Kidney tubule cell (primary cell): ENCODE results near the gene TLE1.

Source experiments
- DNase-seq: peaks from one replicate; pipeline ENCODE4 v3.0.0-alpha.2; 2018; ENCODE audit warnings: low spot score

TLE1 gene

GRCh38 chr9:81686614-81687520 is 2.5 kb downstream of the TLE1 start:
- peak; percentile 90 for DNase-seq

DNA sequence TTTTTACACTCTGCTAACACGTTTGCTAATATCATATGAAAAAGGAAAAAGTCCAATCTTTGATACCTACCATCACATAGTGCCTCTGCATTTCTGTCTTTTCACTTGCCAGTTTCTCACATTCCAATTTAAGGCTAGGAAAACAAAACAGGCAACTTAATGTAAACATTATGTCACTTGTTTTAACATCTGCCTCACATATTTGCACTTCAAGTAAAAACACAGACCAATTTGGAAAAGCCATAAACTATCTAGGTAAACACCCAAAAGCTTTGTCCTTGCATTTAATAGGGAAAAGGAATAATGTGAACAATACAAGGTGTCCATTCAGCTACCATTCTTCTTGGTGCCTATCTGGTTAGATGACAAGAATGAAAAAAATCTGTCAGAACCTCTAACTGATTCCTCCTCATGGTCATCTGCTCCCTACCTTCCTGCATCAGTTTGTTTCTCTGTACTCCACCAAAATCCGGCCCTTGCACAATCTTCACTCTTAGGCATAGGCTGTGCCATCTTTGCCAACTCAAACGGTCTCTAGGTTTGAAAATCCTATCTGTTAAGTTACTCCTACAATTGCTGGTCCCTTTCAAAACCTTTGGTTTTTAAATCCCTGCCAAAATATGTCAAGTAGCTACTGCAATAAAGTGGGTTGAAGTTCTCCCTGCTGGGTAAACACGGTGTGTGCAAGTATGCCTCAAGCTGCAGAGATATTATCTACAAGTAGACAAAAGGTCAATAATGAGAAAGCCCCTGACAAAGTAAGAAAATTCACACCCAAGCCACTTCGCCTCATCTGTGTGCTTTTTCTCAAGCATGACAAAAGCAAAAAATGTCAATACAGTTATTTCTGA is 3.4 kb downstream of the TLE1 start:
- DNase-seq, result peak; percentile 35

DNA sequence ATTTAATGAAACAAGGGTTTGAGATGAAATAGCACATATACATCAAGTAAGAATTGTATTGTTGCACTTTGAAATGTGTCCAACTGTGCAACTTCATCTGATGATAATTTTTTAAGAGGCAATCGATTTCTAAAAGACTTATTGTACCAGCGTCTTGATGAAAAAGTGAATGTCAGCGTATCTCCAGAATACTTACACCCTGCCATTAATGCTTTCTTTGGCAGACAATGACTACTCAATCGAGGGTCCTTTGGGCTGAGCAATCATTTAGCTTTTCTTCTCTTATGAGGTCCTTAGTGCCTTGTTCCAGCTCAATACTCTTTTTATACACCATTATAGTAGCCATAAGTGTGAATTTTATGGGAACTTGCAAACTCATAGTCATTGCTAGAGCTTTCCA is 4.7 kb downstream of the TLE1 start:
- no peak for DNase-seq

DNA sequence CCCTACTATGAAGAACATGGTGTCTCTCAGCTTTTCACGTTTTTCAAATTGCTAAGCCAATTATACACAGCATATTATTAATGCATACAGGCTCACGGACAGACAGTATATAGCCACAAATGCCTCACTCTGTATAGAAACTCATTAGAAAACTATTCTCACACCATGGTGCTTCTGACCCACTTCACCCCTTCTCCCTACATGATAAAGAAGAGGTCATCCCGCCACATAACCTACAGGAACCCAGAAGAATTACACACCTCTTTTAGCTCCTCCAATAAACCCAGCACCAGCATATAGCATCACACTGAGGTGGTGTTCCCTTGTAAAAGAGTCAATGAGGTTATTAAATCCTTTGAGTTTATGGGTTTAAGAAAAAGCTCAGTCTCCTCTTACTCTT is 5.6 kb downstream of the TLE1 start:
- no peak for DNase-seq

- no peak for DNase-seq
Observed at GRCh38 chr9:81683238-81683637, 6.1 kb downstream of the TLE1 start.

- DNase-seq, result peak; percentile 25
Observed at GRCh38 chr9:81682797-81683196, 6.5 kb downstream of the TLE1 start.

DNA sequence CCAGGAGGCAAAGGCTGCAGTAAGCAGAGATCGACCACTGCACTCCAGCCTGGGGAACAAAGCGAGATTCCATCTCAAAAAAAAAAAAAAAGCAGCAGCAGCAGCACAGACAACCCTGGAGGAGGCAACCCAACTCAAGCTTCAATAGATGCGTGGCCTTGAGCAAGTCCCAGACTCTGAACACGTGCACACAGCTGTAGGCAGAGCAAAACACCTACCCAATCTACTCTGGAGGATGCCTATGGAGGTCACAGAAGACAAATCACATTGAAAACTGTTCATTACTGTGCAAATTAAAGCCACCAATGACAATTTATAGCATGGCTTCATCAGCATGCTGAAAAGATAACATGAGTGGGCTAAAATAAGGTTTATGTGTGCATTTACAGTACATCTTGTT is 7.2 kb downstream of the TLE1 start:
- DNase-seq, result no peak

DNA sequence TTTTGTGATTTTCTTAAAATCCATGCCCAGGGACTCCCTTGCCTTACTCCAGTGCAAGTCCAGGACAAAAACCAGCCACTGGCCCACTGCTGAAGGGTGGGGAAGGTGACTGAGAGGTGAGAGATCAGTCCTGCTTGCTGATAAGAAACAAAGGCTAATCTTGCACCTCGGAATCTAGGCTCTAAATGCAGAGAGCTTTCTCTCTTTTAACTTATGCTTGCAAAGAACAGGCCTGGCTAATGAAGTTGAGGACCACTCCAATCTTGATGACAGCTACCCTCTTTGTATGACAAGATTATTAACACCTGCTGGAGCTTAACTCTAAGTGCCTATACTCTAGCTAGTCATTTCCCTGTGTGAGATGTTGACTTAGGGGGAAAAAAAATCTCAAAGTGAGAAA is 8.8 kb downstream of the TLE1 start:
- no peak for DNase-seq

- no peak for DNase-seq
Observed at GRCh38 chr9:81680006-81680405, 9.3 kb downstream of the TLE1 start.

- no peak for DNase-seq
Observed at GRCh38 chr9:81678088-81678487, 11.3 kb downstream of the TLE1 start.

DNA sequence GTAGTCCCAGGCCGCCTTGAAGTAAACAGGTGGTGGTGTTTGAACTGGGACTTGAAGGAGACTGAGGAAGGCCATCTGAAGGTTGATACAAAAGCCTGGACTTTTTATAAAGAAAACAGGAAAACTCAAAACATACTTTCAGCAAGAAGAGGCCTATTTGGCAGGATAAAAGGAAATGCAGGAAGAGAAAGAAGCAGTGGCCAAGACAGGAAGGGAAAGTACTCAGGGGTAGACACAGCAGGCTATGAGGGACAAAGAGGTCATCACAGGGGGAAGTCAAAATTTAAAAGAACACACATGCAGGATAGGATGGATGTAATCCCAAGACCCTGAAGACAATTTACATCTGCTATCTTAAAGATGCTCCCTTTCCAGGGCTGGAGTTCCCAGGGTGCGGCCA is 13.0 kb downstream of the TLE1 start:
- no peak for DNase-seq

- DNase-seq, result no peak
Observed at GRCh38 chr9:81673310-81673709, 16.0 kb downstream of the TLE1 start.

- no peak for DNase-seq
Observed at GRCh38 chr9:81671880-81672280, 17.5 kb downstream of the TLE1 start.

GRCh38 chr9:81669866-81670265 is 19.5 kb downstream of the TLE1 start:
- DNase-seq, result no peak

DNA sequence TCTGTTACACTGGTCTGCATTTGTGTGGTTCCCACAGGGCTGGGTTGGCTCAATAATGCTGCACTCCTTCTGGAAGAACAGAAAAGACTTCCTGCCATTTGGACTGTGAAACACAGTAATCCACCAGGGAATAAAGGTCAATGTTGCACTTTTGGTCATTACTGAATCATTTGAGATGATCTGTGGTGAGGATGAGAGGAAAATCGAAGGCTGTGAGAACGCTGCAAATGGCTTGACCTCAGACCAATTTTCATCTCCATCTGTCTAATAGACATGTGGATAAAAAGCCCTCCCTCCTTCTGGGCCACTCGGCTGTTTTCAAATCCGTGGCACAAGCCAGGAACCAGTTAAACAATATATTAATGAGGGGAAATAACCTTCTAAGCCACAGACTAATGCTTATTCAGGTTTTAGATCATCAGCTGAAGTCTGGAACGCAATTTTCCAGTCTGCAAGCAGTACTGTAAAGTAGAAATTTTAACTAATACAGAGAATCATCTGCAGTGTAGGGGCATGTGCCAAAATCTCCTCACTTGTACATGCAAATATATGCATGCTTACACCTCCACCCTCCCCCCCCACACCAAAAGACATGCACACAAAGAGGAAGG is 20.2 kb downstream of the TLE1 start:
- DNase-seq, result peak; percentile 41

GRCh38 chr9:81666123-81666522 is 23.2 kb downstream of the TLE1 start:
- peak; percentile 33 for DNase-seq

GRCh38 chr9:81665322-81665871 is 23.9 kb downstream of the TLE1 start:
- no peak for DNase-seq

DNA sequence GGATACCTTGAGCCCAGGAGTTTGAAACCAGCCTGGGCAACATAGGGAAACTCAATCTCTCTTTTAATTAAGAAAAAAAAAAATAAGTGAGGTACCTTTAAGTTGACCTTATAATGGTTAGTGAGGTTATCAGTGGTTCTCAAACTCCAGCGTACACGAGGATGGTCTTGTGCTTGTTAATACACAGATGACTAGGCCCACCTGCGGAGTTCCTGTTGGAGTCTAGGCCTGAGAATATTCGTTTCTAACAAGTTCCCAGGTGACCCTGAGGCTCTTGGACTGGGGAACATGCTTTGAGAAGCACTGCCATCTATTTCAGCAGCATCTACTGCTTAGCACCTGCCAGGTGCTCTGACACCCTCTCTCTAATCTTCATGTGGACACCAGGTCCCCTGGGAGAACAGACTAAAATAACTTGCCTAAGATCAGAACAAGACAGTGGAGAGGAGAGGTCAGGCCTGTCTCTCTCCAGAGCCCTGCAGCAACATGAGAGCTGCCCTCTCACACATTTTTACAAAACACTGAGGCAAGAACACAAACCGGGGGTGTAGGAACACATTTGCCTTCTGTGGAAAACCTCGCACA is 24.6 kb downstream of the TLE1 start:
- no peak for DNase-seq

DNA sequence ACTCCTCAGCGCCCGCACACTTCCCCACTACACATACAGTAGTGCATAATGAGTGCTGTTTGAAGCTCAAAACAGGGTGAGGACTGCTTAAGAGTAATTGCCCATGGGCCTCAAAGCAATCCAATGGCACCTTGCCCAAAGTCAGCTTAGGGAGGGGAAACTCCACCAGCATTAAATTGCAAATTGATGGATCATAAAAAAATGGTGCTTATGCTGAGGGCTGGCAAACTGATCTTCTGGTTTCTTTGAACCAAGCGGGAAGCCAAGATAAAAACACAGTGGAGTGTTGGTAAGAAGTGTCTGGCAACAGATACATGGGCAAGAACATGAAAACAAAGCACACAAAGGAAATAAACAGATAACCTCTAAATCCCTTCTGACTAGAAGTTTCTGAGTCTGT is 28.0 kb downstream of the TLE1 start:
- DNase-seq, result no peak

DNA sequence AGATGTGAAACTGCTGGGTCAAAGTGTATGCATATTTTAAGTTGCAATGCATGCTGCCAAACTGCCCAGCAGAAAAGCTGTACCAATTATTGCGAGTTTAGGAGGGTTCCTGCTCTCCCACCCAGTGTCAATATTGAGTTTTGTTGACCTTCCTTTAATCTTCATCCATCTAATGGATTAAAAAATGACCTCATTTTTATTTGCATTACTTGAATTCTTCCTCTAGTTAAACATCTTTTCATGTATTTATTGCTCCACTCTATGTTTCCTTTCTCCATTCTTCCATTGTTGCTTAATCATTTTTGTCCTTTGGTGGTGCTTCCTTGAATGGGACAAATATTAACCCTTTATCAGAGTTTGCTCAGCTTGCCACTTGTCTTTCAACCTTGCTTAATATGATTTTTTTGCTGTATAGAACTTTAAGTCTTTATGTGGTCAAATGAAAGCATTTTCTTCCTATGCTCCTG is 32.4 kb downstream of the TLE1 start:
- no peak for DNase-seq

DNA sequence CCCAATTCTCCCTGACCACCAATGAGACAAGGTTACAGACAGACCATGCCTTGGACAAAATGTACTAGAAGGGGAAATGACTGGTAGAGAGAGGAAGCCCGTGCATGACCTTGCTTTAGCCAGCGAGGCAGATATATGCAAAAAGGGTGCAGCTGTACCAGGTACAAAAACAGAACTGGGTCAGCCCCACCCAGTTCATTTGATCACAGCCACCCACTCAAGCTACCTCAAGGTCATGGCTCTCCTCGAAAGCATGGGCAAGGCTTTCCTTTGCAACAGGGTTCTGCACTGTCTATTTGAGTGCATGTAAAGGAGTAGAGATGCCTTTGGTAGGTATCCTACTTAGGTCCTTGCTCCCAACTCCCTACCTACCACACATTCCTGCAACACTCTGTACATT is 33.3 kb downstream of the TLE1 start:
- DNase-seq, result no peak

- peak; percentile 47 for DNase-seq
Observed at GRCh38 chr9:81653240-81653639, 36.1 kb downstream of the TLE1 start.
